Vagina (tissue), 2 donors: ENCODE results near the gene EPS8L3. TPM values are rescaled to one million over a fixed set of nuclear protein-coding genes. Genes with fewer than 3 reads are reported as not detected.

Source experiments
- DNase-seq, 2 donors: peaks; one replicate each; pipeline ENCODE4 v3.0.0-alpha.2; 2017; ENCODE audit errors: extremely low spot score in 2 of 2
- H3K27ac ChIP-seq: fragments of 200-600 bp; sonication (generic); one replicate; pipeline ENCODE4 v1.5.1; 2019
- H3K27me3 ChIP-seq: fragments of 200-600 bp; sonication (generic); one replicate; pipeline ENCODE4 v1.5.1; 2019
- H3K36me3 ChIP-seq, 2 donors: fragments of 200-600 bp; sonication (generic); one replicate each; pipeline ENCODE4 v1.5.1; 2017 to 2019
- H3K4me1 ChIP-seq: fragments of 200-600 bp; sonication (generic); one replicate; pipeline ENCODE4 v1.5.1; 2019
- H3K4me3 ChIP-seq, 2 donors: fragments of 200-600 bp; sonication (generic); 1 replicate in 1 of 2; 2 replicates in 1 of 2; pipeline ENCODE4 v1.5.1; 2016 to 2019
- H3K9me3 ChIP-seq: fragments of 200-600 bp; sonication (generic); one replicate; pipeline ENCODE4 v1.5.1; 2019
- CTCF ChIP-seq, 3 experiments: fragments of 450-650 bp in 2 of 3; fragments of 200-600 bp in 1 of 3; sonication (generic) in 1 of 3; IDR thresholded peaks; one replicate each; pipeline ENCODE4 v1.5.1; 2017 to 2019; ENCODE audit warnings: antibody characterized with exemption in 3 of 3, mild to moderate bottlenecking in 2 of 3, moderate library complexity in 2 of 3
- POLR2A ChIP-seq, 2 donors: fragments of 450-650 bp; IDR thresholded peaks; one replicate each; pipeline ENCODE4 v1.6.1; 2017; ENCODE audit warnings: antibody characterized with exemption in 2 of 2, mild to moderate bottlenecking in 2 of 2, moderate library complexity in 2 of 2
- POLR2AphosphoS5 ChIP-seq, 2 donors: sonication (generic); formaldehyde crosslinking; IDR thresholded peaks; one replicate each; pipeline ENCODE4 v1.9.0; 2017; ENCODE audit warnings: antibody characterized with exemption in 2 of 2, mild to moderate bottlenecking in 2 of 2, low read depth in 1 of 2; ENCODE audit not compliant: insufficient read depth in 1 of 2
- intact Hi-C: fragments of 100-400 bp; cut with DNase I; formaldehyde crosslinking; loops from one replicate; pipeline ENCODE4 v1.15.1; 2023
- total RNA-seq: library from RNA; depleted of rRNA; stranded (reverse); fragments of >200 nt; gene quantifications from one replicate; pipeline ENCODE4 v1.2.3, GENCODE V29; 2016

The EPS8L3 gene
- total RNA-seq, 1 donor from 2014 or later, result not detected

- Histone ChIP-seq H3K4me3 (no peak overlapping the region), H3K36me3 (no peaks in the 10 kb centered on the region), H3K27me3 (no peaks in the 10 kb centered on the region), H3K4me1 (peaks cover 3% of the 10 kb centered on the region), H3K9me3 (no peaks in the 10 kb centered on the region), H3K27ac (peak overlapping the region; percentile 31)
- intact Hi-C loops, result loop anchor here (2.0 to 5.0 kb wide), 2 partner anchors 135 to 207 kb away; partner anchors contain the start of genes AHCYL1 and CSF1
- DNase-seq, result no peak
- TF ChIP-seq POLR2A (IDR thresholded peaks at IDR 0.05), result no peak
- TF ChIP-seq CTCF (IDR thresholded peaks at IDR 0.05), result no peak
These were observed 13.7 kb upstream of the EPS8L3 start for GRCh38 chr1:109777436-109777835.

- H3K4me1 ChIP-seq, result no peaks in the 10 kb centered on the region
- no peak for DNase-seq
- peak overlapping the region; percentile 31 for H3K27ac ChIP-seq
- no peaks in the 10 kb centered on the region for H3K9me3 ChIP-seq
- H3K36me3 ChIP-seq, result no peaks in the 10 kb centered on the region
- intact Hi-C loops, result loop anchor here (2.0 to 5.0 kb wide), 2 partner anchors 135 to 208 kb away; partner anchors contain the start of genes AHCYL1 and CSF1
- H3K4me3 ChIP-seq, result no peak overlapping the region
- no peaks in the 10 kb centered on the region for H3K27me3 ChIP-seq
- peak; percentile 57 to 71 for TF ChIP-seq POLR2AphosphoS5 (IDR thresholded peaks at IDR 0.05; ENCODE audit: insufficient read depth in 1 of 2, low read depth in 1 of 2)
- no peak for TF ChIP-seq POLR2A (IDR thresholded peaks at IDR 0.05)
- peak; percentile 93 to 99 (median 97) for TF ChIP-seq CTCF (IDR thresholded peaks at IDR 0.05)
These were observed 13.2 kb upstream of the EPS8L3 start for GRCh38 chr1:109776911-109777310.

GRCh38 chr1:109776206-109776835 is 12.6 kb upstream of the EPS8L3 start:
- no peak for TF ChIP-seq POLR2A (IDR thresholded peaks at IDR 0.05)
- no peak for TF ChIP-seq POLR2AphosphoS5 (IDR thresholded peaks at IDR 0.05; ENCODE audit: insufficient read depth in 1 of 2, low read depth in 1 of 2)
- no peak for TF ChIP-seq CTCF (IDR thresholded peaks at IDR 0.05)
- Histone ChIP-seq H3K9me3 (no peaks in the 10 kb centered on the region), H3K36me3 (no peaks in the 10 kb centered on the region), H3K27me3 (no peaks in the 10 kb centered on the region), H3K27ac (no peak overlapping the region), H3K4me1 (no peaks in the 10 kb centered on the region), H3K4me3 (no peak overlapping the region)
- intact Hi-C loops, result loop anchor here (2.0 to 5.0 kb wide), 2 partner anchors 136 to 208 kb away; partner anchors contain the start of genes AHCYL1 and CSF1
- DNase-seq, result no peak

GRCh38 chr1:109775398-109775797 is 11.7 kb upstream of the EPS8L3 start:
- Histone ChIP-seq H3K36me3 (no peaks in the 10 kb centered on the region), H3K27ac (no peak overlapping the region), H3K9me3 (no peaks in the 10 kb centered on the region), H3K4me3 (no peak overlapping the region), H3K4me1 (no peaks in the 10 kb centered on the region), H3K27me3 (no peaks in the 10 kb centered on the region)
- no peak for DNase-seq
- TF ChIP-seq POLR2A (IDR thresholded peaks at IDR 0.05), result no peak
- TF ChIP-seq POLR2AphosphoS5 (IDR thresholded peaks at IDR 0.05; ENCODE audit: insufficient read depth in 1 of 2, low read depth in 1 of 2), result no peak
- TF ChIP-seq CTCF (IDR thresholded peaks at IDR 0.05), result no peak
- intact Hi-C loops, result loop anchor here (5.0 kb wide), 1 partner anchor 137 kb away; the partner anchor contains the start of gene CSF1

- Histone ChIP-seq H3K36me3 (no peaks in the 10 kb centered on the region), H3K27ac (no peak overlapping the region), H3K4me1 (no peaks in the 10 kb centered on the region), H3K27me3 (no peaks in the 10 kb centered on the region), H3K4me3 (no peak overlapping the region), H3K9me3 (no peaks in the 10 kb centered on the region)
- intact Hi-C loops, result loop anchor here (2.0 to 5.0 kb wide), 2 partner anchors 132 to 225 kb away; partner anchors contain the start of gene GNAI3
- TF ChIP-seq POLR2A (IDR thresholded peaks at IDR 0.05) (no peak), CTCF (IDR thresholded peaks at IDR 0.05) (no peak), POLR2AphosphoS5 (IDR thresholded peaks at IDR 0.05; ENCODE audit: insufficient read depth in 1 of 2, low read depth in 1 of 2) (no peak)
- DNase-seq, result no peak
These were observed 10.3 kb upstream of the EPS8L3 start for GRCh38 chr1:109773900-109774485.
